NCI-H510A (cell line): ENCODE measurements around the gene SYT17.

ENCODE experiments used
- DNase-seq: peaks from one replicate; lab custom pipeline; 2025; lab: John Stamatoyannopoulos, UW

The SYT17 gene, protein sequence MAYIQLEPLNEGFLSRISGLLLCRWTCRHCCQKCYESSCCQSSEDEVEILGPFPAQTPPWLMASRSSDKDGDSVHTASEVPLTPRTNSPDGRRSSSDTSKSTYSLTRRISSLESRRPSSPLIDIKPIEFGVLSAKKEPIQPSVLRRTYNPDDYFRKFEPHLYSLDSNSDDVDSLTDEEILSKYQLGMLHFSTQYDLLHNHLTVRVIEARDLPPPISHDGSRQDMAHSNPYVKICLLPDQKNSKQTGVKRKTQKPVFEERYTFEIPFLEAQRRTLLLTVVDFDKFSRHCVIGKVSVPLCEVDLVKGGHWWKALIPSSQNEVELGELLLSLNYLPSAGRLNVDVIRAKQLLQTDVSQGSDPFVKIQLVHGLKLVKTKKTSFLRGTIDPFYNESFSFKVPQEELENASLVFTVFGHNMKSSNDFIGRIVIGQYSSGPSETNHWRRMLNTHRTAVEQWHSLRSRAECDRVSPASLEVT

GRCh38 chr16:19167710-19168370 is at the start of gene SYT17:
TSS of gene SYT17 (plus strand) at chr16:19168240. CDS start at chr16:19168647, 407 bp downstream.
- peak; percentile 95 for DNase-seq

DNA sequence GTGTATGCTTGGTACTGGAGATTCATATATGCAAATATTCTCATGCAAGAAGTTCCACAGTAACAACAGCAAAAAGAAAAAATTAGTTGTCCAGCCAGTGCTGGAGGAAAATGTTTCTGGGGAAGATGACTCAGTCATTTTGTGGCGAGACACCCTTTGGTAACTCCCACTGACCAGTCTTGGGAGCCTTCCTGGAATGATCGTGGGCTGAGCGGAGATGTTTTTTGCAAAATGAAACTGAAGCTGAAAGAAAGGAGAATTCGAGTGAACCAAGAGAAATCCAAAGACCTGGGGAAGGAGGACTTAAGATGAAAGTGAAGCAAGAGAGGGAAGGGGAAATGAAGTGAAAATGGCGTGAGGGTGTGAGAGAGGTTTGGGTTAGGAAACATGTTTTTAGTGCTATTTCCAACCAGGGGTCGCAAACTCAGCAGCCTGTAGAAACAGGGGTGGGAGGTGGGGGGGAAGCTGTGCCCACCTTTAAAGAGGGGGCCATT is 49.1 kb upstream of the SYT17 start:
- DNase-seq: no peak

- DNase-seq: no peak
Measured at GRCh38 chr16:19119564-19119963, 48.5 kb upstream of the SYT17 start.

- DNase-seq: no peak
Measured at GRCh38 chr16:19123535-19124178, 44.4 kb upstream of the SYT17 start.

GRCh38 chr16:19126300-19126699 is 41.7 kb upstream of the SYT17 start:
- no peak for DNase-seq

GRCh38 chr16:19127205-19127604 is 40.8 kb upstream of the SYT17 start:
- DNase-seq: no peak

- DNase-seq: no peak
Measured at GRCh38 chr16:19127674-19128131, 40.3 kb upstream of the SYT17 start.

DNA sequence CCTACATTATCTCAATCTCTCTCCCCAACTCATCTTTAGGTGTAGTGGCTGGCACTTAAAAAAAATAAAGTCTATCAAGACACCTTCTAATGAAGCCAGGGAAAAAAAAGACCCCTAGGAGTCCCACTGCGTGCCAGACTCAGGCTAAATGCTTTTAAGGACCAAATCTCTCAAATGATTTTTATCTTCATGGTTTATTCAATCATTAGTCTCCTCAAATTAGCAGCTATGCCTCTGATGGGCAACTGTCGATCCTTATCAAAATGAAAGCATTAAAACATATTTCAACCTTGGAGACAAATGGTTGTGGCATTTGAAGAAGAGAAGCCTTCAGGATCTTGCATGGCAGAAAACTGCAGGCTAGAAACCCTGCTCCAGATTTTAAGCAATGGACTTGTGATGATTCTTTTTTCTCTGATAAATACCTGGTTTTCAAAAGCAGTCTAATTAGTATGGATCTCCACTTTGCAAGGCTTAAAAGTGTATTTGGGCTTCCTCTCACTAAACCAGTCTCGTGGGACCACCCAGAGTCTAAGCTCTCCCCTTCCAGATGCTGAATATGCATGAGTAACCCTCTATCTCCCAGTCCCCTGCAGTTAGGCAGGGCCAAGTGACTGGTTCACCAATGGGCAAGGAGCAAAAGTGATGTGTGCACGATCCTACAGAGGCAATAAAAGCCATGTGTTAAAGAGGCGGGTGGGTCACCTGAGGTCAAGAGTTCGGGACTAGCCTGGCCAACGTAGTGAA is 39.4 kb upstream of the SYT17 start:
- no peak for DNase-seq

GRCh38 chr16:19130385-19130784 is 37.7 kb upstream of the SYT17 start:
- no peak for DNase-seq

DNA sequence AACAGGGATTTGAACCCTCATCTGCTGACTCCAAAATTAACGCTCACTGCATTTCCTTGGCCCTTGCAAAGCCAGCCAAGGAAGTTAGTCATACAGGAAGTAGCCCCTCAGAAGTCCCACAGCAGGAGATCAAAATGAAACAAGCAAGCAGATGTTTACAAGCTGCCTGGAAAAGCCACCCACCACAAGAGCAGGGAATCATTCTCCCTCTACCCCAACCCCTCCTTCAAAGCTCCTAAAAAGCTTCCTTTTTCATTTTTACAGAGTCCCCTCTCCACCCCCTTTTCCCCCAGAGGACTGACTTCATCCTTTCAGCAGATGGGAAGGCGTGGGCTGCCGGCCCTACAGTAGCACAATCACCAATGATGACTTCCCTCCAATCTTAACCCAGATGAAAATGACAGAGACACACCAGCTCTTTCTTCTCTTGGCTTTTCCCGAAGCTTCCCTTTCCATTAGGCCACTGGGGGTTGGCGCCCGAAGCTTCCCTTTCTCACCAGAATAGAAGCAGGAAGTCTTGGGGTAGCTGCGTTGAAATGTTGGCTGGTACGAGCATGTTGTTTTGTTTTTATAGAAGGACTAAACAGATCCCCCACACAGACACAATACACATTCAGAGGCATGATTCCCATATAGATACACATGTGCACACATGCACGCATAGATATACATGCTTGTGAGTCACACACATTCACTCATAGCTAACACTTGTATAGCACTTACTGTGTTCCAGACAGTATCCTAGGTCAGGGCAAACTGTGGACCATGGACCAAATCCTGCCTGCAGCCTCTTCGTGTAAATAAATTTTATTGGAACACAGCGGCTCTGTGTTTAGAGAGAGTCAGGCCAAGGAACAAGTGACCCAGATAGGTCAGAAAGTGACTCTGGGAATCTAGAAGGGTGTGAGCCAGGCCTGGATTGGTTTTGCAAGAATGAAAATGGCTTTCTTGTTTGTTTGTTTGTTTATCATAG is 36.9 kb upstream of the SYT17 start:
- DNase-seq: peak; percentile 76

- no peak for DNase-seq
Measured at GRCh38 chr16:19131825-19132218, 36.2 kb upstream of the SYT17 start.

GRCh38 chr16:19132255-19132654 is 35.8 kb upstream of the SYT17 start:
- DNase-seq: no peak

GRCh38 chr16:19132898-19133297 is 35.1 kb upstream of the SYT17 start:
- peak; percentile 94 for DNase-seq

DNA sequence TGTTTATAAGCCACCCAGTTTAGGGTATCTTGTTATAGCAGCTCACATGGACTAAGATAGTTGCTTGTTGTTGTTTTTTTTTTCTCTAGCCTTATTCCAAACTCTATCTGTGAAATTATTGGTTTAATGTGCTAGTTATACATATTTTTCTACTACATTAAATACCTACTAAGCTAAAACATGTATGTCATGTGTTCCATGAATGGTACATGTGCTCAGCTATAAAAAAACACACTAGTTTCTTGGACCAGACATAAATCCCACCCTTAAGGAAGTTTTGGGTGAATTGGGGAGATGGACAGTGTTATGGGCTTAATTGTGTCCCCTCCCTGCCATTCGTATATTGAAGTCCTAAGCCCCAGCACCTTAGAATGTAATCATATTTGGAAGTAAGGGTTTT is 34.4 kb upstream of the SYT17 start:
- DNase-seq: no peak

- DNase-seq: no peak
Measured at GRCh38 chr16:19135201-19135842, 32.7 kb upstream of the SYT17 start.

- peak; percentile 92 for DNase-seq
Measured at GRCh38 chr16:19135896-19136438, 32.1 kb upstream of the SYT17 start.

DNA sequence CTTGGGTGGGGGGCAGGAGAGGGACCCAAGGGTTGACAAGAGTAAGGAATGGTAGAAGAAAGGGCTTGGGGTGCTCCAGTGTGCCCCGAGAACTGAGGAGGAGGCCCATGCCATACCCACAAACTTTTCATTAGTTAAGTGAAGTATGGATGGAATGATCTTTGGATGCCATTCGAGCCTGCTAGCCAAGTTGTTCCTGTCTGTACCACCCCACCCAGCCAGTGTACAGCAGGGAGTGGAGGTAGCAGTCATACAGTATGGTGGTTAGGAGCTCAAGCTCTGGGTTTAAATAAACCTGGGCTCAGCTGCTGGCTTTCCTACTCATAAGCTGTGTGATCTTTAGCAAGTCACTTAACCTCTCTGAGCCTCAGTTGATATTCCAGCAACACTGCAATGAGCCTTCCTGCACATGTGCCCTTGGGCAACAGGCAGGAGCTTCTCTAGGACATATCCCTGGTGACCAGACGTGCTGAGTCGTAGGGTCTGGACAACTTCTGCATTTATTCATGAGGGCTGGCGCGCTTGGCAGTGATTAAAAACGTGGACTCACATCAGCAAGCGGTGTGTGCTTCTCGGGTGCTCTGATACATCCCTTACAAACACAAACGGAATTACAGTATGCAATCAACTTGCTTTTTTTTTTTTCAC is 31.4 kb upstream of the SYT17 start:
- no peak for DNase-seq

DNA sequence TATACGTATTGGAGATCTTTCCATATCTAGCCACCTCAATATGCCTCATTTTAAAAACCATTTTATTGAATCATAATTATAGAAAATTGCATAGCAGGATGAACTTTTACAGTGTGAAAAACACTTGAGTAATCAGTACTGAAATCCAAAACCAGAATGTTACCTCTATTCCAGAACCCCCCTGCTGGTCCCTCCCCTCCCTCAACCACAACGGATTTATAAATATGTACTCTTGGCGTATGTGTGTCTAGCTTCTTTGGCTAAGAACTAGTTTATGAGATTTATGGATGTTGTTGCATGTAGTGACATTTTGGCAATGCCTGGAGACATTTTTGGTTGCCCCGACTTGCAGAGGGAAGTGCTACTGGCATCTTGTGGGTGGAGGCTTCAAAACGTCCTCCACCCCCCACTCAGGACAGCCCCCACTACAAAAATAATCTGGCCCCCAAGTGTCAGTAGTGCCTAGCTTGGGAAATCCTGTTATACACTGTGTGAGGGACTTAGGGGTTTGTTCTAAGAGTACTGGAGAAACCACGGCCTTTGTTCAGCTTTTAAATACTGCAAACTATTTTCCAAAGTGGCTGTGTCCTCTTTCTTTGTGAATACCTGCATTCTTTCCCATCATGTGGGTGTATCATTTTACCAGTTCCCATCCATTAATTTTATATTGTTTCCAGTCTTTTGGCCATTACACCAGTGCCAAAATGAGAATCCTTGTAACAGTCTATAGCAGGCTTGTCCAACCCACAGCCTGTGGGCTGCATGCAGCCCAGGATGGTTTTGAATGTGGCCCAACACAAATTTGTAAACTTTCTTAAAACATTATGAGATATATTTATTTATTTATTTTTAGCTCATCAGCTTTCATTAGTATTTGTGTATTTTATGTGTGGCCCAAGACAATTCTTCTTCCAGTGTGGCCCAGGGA is 30.6 kb upstream of the SYT17 start:
- no peak for DNase-seq
